Hematopoietic multipotent progenitor cell treated with erythropoietin and hydrocortisone succinate and interleukin-3 and kit ligand, for 15 days (in vitro differentiated cells): ENCODE results near the gene RIMKLB.
"Not testable (repeated sequence)": the region's sequence is repeated elsewhere in the genome, so short reads cannot be mapped to it uniquely, and the experiment has no call there.

Experiments
- DNase-seq: peaks from one replicate; pipeline ENCODE4 v3.0.0-alpha.2; 2015; ENCODE audit warnings: low spot score

Gene RIMKLB

GRCh38 chr12:8779281-8779680 is 81.5 kb downstream of the RIMKLB start:
- DNase-seq, result peak; percentile 38

- DNase-seq, result peak; percentile 75
Measured at GRCh38 chr12:8779862-8780261, 82.1 kb downstream of the RIMKLB start.

GRCh38 chr12:8780389-8780788 is 82.6 kb downstream of the RIMKLB start:
- DNase-seq, result peak; percentile 81

- DNase-seq, result peak; percentile 71
Measured at GRCh38 chr12:8781381-8782127, 83.8 kb downstream of the RIMKLB start.

GRCh38 chr12:8784290-8784888 is 86.6 kb downstream of the RIMKLB start:
- DNase-seq, result no peak

GRCh38 chr12:8785499-8785898 is 87.7 kb downstream of the RIMKLB start:
- DNase-seq, result no peak

- not testable (repeated sequence) for DNase-seq
Measured at GRCh38 chr12:8787206-8787605, 89.4 kb downstream of the RIMKLB start.

- not testable (repeated sequence) for DNase-seq
Measured at GRCh38 chr12:8788706-8789105, 90.9 kb downstream of the RIMKLB start.

- DNase-seq, result not testable (repeated sequence)
Measured at GRCh38 chr12:8789341-8790013, 91.7 kb downstream of the RIMKLB start.

GRCh38 chr12:8793226-8793625 is 95.4 kb downstream of the RIMKLB start:
- DNase-seq, result peak; percentile 6

- not testable (repeated sequence) for DNase-seq
Measured at GRCh38 chr12:8794611-8795010, 96.8 kb downstream of the RIMKLB start.

GRCh38 chr12:8796831-8797626 is 99.2 kb downstream of the RIMKLB start:
- DNase-seq, result no peak

GRCh38 chr12:8801213-8801612 is 103.4 kb downstream of the RIMKLB start:
- DNase-seq, result not testable (repeated sequence)

GRCh38 chr12:8804833-8805232 is 107.0 kb downstream of the RIMKLB start:
- not testable (repeated sequence) for DNase-seq

GRCh38 chr12:8805487-8805886 is 107.7 kb downstream of the RIMKLB start:
- not testable (repeated sequence) for DNase-seq

GRCh38 chr12:8807084-8807483 is 109.3 kb downstream of the RIMKLB start:
- DNase-seq, result not testable (repeated sequence)

GRCh38 chr12:8810112-8810511 is 112.3 kb downstream of the RIMKLB start:
- not testable (repeated sequence) for DNase-seq

- peak; percentile 52 for DNase-seq
Measured at GRCh38 chr12:8813572-8814357, 116.0 kb downstream of the RIMKLB start.

GRCh38 chr12:8816448-8817050 is 118.8 kb downstream of the RIMKLB start:
- DNase-seq, result peak; percentile 85

GRCh38 chr12:8817856-8818255 is 120.1 kb downstream of the RIMKLB start:
- DNase-seq, result peak; percentile 52

GRCh38 chr12:8818526-8818925 is 120.7 kb downstream of the RIMKLB start:
- no peak for DNase-seq
